NCI-H526 treated with DMSO at 0.1 percent for 48 hours (cell line): ENCODE data around the gene MAPKAP1.

ENCODE experiments used
- DNase-seq: peaks from one replicate; lab custom pipeline; 2025; lab: John Stamatoyannopoulos, UW

Gene MAPKAP1

DNA sequence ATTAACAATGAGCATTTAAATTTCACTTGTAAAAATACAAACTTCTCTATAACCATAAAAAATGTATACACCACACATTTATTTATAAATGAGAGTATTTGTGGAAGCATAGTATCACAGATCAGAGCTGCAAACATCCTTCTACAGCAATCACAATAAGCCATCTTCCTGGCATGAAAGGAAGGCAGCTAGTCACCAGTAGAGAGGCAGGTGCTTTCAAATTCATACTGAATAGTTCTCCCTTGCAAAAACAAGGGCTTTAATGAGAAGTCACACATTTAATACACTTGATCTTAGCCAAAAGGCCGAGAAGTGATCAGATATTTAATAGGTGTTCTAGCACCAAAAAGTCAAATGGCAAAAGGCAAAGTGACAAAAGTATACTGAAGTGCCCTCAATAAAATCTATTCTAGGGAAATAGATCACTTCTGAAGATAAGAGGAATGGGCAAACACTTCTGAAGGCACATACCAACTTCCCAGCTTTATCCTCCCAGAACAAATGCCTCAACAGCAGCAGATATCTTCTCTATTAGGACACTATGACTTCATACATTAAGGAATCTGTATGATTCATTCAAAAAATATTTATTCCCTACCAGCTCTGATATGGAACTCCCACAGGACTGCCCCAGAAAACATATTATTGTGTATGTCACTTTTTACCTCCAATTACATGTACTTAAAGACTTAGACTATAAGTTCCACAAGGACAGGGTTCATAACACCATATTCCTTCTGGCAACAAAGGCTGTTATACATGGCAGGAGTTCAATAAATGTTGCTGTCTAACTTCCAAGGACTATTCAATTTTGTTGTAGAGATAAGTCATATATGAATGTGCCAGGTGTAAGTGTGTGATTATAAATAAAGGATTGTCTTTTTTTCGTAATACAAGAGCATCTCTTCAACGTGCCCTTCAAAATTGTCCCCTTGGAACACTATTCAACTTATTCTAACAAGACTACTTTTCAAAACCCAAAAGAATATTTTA is 31.7 kb downstream of the MAPKAP1 start:
- DNase-seq, result no peak

DNA sequence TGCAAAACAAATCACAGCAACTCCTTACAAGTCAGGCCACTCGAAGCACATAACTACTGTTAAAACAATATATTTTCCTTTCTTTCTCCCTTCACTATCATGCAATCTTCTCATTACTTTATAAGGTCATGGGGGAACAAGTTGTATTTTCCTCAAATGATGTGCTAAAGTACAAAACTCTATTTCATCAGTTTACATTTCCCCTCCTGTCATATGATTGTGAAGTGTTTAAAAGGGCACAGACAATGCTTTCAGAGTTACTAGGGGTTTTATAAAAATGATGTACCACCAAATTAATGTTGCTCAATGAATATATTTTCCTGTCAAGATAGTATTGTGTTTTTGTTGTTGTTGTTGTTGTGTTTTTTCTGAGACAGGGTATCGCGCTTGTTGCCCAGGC is 34.1 kb downstream of the MAPKAP1 start:
- no peak for DNase-seq

DNA sequence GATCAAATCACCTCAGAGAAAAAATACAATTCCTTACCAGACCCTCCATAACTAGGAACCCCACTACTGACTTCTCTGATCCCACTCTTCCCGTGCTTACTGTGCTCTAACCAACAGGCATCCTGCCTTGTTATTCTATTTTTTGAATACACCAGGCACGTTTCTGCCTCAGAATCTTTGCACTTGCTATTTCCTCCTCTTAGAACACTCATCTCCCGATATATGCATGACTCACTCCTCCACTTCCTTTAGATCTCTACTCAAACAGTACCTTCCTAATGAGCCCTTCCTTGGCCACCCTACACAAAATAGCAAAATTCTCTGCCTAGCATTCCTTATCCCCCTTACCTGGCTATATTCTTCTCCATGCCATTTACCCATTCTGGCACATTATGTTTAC is 43.9 kb downstream of the MAPKAP1 start:
- no peak for DNase-seq

DNA sequence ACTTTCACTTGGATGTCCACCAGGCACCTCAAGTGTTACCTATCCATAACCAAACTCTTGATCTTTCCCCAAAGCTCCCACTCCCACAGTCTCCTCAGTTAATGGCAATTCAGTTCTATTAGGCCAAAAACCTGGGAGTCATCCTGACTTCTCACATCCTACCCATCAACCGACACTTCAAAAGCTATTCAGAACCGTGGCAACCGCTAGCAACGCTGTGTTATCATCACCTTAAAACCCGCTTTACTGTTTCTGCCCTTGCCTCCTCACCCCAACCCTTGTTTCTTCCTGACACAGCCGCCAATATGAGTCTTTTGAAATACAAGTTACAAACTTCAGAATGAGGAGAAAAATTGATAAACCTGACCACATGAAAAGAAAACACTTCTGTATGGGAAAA is 46.5 kb downstream of the MAPKAP1 start:
- DNase-seq, result no peak

DNA sequence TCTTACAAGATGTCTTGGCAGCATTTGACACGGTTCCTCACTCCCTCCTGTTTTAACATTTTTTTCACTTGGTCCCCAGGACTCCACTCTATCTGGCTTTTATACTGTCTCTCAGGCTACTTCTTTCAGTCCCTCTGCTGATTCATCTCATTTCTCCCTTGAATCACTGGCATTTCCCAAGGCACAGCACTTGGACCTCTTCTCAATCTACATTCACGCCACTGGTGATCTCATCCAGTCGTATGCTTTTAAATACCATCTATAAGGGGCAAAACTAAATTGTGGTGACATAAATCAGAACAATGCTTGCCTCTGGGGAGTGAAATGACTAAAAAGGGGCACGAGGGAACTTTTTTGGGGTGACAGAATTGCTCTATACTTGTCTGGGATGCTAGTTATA is 47.1 kb downstream of the MAPKAP1 start:
- DNase-seq, result no peak

DNA sequence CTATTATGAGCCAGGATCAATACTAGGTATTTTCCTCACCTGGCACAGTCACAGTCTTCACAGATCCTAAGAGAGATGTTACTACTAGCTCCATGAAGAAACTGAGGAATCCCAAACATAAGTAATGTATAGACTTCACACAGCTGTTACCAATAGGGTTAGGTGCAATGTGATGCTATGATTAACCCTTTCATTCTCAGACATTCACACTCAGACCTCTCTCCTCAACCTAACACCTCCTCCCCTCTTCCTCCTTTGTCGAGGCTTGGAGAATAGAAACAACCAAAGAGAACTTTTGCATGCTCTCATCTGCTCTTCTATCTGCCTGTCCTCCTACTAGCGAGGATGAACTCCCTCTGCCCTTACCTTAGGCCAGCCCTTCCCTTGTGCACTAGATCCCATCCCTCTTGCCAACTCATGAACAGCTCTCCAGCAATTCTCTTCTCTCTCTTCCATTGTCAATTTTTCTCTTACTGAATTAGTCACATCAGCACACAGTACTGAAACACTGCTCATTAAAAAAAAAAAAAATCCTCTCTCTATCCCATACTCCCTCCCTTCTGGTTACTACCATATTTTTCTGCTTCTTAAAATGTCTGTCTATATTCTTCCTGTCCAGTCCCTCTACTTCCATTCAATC is 47.7 kb downstream of the MAPKAP1 start:
- DNase-seq, result no peak

DNA sequence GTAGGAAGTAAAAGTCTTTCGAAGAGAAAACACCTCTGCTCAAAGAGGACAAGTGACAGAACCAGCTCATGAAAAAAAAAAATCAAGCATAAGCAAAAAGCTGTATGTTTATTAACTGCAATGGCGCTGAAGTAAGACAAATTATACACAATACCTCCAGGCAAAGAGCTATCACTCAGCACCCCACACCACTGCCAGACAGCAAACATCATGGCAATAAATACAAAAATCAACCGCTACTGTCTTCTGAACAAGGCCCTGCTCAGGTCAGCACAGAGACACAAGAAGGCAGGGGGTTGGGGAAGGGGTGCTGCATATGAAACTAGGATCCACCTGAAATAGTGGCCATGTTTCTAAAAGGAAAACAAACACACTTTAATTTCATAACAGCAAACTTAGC is 50.4 kb downstream of the MAPKAP1 start:
- no peak for DNase-seq

DNA sequence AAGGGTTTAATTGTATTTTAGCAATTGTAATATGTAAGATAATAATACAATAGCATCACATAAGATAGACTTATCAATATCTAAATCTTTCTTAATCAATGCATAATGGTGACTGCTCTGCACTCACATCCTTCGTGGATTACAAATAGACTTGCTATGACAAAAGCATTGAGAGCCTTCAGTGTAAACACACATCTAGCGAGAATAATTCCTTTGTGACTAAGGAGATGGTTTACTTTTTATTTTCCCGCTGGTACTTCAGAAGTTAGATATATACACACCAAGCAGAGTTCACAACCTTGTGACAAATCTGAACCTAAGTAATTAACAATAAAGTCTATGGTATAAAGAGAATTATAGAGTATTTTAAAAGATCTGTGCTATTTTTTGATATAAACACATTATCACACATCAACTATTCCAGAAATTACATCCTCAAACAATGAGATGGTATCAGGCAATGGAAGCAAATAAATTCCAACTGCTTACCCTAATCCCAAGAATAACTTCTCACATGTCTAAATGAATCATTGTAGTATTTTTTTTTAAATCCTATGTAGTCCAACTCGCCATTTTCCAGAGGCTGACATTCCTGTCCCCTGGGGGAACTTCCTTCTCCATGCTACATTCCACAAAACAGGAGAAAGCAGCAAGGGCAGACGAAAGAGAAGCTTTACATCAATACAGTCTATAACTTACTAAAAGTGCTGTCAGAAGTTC is 51.2 kb downstream of the MAPKAP1 start:
- DNase-seq, result no peak

DNA sequence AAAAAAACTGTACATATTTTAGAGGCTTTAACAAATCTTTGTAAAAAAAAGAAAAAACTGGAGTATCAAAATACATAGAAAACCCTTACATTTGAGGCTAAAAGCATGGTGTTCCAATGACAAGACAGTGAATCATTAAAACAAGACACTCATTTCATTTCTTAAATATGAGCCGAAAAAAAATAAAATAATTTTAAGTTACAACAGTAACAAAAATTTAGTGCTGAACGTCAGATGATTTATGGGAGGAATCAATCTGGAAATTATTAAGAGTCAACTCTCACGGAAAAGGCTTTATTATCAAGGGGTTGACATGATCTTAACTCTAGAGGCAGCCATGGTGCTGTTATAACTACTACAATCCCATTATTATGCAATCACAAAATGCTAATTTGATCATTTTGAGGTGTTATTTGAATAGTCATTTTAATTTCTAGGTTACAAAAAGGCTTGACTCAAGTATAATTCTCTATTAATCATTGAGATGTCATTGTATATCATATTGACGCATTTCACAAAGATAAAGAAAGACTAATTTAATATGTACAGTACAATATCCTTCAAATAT is 51.9 kb downstream of the MAPKAP1 start:
- DNase-seq, result no peak

DNA sequence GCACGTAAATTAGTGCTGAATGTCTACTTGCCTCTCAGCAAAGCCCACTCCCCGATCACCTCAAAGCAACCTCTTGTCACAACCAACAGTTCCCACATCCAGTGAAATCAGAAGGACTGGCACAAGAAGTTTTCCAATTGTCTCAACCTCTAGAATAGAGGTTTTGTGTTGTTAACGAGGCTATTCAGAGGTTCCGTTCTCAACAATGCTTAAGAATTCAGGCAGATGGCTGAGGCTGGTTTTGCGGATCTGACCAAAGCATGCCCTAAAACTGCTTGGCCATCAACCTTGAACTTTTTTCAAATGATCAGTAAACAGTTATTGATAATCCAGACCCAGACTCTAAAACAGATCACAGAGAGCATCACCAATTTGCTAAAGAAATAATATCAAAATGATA is 52.9 kb downstream of the MAPKAP1 start:
- no peak for DNase-seq

DNA sequence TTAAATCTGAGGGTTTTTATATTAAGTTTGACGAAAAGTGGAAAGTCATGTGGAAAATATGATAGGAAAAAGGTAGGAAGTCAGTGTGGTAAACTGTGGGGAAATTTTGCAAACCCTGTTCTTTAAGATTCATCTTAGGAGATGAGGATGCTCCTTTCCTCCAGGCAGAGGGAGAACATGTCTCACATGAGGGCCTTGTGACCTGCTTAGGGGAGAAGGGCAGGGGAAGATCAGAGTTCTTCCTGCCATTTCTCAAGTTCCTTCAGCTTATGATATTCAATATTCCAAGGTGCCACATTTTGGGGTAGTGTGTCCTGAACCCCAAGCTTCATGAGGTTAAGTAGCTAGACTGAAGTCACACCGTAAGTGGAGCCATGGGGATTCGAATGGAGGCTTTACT is 53.7 kb downstream of the MAPKAP1 start:
- DNase-seq, result no peak

DNA sequence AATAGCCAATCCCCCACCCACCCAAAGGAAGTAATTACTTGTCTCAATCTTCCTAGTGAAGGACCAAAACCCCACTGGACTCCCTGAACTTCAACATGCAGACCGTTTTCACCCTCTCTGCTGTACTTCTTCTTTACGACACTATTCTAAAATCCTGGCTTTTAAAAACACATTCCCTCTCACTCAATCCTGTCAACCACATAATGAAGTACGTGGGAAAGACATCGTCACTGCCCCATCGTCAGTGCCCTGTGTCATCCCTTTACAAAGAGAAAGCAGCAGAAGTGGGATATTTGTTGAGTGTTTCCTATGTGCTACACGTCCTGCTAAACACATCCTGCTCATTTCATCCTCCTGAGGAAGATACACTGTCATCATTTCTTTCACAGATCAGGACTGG is 54.2 kb downstream of the MAPKAP1 start:
- no peak for DNase-seq

DNA sequence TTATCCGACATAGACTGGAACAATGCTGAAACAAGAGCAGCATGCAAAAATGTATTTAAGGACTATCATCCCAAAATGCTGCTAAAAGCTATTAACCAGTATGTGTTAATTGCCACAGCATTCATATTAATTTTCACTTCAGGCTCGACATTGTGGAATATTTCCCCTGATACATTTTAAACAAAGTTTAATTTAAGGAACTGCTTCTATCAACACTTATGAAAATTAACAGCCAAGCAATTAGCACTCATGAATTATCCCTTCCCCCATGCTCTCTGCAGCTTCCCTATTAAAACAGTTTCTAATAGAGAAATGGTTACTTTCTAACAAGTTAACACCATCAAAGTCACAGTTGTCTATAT is 54.8 kb downstream of the MAPKAP1 start:
- DNase-seq, result no peak

DNA sequence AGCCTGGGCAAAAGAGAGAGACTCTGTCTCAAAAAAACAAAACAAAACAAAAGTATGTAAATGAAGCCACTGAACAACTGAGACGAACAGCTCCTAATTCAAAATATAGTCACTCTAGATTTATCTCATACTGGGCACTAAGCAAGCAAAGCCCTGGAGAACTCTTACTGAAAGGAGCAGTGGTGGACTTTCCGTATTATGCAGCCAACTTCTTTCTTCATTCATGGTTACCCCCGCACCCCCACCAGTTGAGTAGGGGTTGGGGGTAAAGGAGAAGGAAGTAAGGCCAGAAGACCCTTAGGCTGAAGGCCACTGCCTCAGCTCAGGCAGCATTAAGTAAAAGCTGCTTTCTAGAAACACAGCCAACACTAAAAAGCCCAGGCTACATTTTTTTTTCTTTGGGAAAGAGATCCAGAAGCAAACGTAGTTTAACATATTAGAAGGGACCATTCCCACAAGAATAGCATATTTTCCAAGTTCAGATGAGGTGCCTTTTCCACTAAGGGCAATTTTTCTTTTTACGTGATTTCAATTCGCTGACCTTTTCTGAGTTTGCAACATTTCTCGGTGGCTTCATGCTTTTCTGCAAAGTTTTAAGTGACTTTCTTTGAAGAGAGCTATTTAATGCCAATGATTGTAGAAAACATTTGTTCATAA is 55.3 kb downstream of the MAPKAP1 start:
- DNase-seq, result no peak

DNA sequence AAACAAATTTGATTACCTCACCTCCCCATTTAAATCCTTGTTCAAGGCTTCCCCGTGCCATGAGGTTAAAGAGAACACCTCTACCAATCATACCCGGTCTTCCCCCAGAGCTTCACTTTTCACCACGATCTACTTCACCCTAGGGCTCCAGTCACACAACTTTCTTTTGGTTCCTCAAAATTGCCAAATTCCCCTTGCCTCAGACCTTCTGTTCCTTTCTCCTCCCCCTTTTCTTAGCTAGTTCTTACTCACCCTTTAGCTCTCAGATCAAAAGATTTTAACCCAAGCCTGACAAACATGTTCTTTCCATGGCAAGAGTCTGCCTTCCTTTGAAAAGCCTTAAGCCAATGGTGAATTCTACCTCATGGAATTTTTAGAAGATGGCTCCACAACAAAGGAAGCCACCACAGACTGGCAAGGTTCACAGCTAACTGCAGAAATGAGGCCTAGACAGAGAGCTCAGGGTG is 56.7 kb downstream of the MAPKAP1 start:
- DNase-seq, result no peak

DNA sequence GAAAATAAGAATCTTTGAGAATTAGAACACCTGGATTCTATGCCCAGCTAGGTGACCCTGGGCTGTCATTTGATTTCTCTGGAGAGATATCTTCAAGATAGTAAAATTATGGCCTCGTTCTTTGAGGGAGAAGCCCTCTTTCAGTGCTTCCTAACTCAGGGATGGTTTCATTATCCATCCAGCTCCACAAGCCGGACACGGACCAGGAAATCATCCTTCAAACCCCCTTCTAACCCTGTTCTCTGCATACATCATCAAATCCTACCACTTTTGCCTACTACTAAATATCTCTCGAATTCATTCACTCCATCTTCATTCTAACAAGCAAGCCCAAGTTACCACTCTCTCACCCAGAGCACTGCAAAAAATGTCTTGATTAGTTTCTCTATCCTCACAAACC is 57.2 kb downstream of the MAPKAP1 start:
- no peak for DNase-seq

DNA sequence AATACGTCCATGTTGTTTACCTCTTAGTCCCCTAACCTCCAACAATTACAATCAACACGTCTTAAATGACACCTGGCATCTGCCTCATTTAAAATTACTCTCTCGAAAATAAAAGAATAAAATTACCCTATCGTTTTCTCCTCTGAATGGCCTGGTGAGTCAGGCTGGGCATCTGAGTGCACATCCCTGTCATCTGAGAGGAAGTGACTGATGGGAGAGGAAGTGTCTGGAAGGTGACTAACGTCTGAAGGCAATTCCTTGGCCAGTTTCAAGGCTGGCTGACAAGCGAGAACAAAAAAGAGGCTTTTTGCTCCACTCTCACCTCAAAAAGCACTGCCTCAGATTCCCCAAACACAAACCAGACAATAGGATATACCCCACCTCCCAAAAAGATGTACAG is 57.7 kb downstream of the MAPKAP1 start:
- no peak for DNase-seq

DNA sequence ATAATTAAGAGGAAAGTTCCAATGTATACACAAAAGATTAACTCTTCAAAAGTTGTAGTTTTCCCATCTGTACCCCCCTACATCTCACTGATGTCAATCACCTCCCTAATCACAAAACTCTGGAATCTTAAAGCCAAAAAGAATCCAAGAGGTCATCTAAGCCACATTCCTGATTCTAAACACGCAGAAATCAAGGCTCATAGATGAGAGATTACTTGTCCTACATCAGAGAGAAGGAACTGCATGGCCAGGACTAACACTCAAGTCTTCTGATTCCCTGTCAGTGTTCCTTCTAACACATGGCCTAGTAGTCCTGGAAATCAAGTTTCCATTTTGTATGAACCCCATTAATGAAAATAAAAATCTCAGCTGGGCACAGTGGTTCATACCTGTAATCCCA is 58.7 kb downstream of the MAPKAP1 start:
- no peak for DNase-seq

DNA sequence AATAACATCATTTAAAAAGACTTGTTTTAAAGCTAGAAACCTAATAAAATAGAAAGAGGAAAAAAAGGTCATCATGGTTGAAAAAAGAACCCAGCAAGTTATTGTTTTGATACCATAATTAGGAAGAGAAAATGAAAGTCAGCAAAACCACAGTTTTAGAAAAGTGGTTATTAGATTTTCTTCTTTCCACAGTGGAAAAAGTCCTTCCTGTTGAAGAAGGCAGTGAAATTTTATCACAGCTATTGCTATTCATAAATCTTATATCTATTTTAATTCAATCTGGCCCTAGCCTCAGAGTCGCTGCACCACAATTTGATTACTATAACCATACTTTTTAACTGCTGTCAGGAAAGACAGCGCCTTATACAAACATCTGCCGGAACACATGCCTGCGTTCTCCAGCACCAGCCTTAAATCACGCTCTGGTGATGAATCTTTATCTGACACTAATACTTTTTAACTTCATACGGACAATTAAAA is 60.3 kb downstream of the MAPKAP1 start:
- no peak for DNase-seq

DNA sequence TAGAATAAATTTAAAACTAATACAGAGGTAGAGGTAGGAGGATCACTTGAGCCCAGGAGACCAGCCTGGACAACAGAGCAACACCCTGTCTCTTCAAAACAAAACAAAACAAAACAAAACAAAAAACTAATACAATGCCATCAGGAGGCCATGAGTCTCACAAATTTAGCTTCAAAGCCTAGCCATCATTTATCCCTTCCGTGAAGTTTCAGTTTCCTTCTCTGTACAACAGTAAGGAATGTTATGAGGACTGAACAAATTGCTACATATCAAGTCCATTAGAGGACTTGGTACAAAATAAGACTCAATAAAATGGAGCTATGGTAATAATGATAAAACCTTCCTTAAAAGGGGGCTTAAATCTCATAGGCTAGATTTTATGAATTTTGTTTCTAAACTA is 60.8 kb downstream of the MAPKAP1 start:
- no peak for DNase-seq

DNA sequence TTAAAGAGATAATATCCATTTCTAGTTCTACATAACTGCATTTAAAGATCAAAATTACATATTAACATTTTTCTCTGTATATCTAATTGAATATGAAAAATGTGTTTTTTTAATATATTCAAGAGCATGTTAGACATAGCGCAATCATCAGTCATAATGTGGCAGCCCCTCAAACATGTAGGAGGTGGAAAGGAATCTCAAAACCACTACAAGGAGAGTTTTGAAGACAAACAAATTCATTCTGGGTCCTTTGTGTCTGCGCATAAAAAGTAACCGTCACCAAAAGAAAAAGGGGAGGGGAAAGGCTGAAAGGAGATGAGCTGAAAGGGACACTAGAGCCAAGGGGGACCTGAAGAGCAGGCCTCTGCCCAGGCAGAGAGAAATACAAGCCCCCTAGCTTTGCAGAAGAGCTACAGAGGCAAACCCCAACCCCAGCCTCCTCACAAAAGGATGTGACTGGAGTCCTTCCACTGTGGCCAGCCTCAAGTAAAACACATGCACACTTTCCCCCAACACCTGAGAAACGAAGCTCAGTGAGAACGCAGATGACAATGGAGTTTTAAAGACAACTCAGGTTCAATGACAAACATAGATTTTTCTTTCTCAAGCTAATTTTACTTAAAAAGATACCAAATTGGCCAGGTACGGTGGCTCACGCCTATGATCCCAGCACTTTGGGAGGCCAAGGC is 62.0 kb downstream of the MAPKAP1 start:
- DNase-seq, result no peak
